ENCODE data around the gene SAMD4A. TPM values are rescaled to one million over a fixed set of nuclear protein-coding genes. Genes with fewer than 3 reads are reported as not detected.

Gene SAMD4A
- total RNA-seq, 1 experiment from 2014 or later: 9.6 TPM

GRCh38 chr14:54698966-54699530, 132.1 kb downstream of the SAMD4A start:
- no peak overlapping the region for H3K4me3 Mint-ChIP-seq
- Histone ChIP-seq H3K23me2 (ENCODE audit: insufficient read length, low read depth, low read length, poor library complexity, severe bottlenecking) (no peaks in the 10 kb centered on the region), H3K56ac (ENCODE audit: insufficient read length, low read depth, low read length) (no peak overlapping the region), H3K23ac (ENCODE audit: insufficient read length, low read depth, low read length) (no peak overlapping the region), H3K9me3 (ENCODE audit: control insufficient read depth, low read depth, low read length) (no peaks in the 10 kb centered on the region), H3K9ac (ENCODE audit: extremely low read depth, insufficient read length, low read length) (no peak overlapping the region), H4K5ac (ENCODE audit: insufficient read length, low read depth, low read length) (no peak overlapping the region), H2BK5ac (ENCODE audit: insufficient read length, low read length) (no peak overlapping the region), H3K27me3 (ENCODE audit: insufficient read depth, low read length) (no peaks in the 10 kb centered on the region), H2AFZ (ENCODE audit: low read length) (no peak overlapping the region), H2BK15ac (ENCODE audit: low read depth, low read length) (no peak overlapping the region), H2BK20ac (ENCODE audit: low read depth, low read length, poor library complexity, severe bottlenecking) (no peak overlapping the region), H3K14ac (ENCODE audit: insufficient read depth, low read length) (no peak overlapping the region), H4K91ac (ENCODE audit: insufficient read length, low read depth, low read length) (no peak overlapping the region), H2BK120ac (ENCODE audit: low read depth, low read length, poor library complexity, severe bottlenecking) (no peak overlapping the region), H4K8ac (replicated peaks; ENCODE audit: insufficient read length, low read depth, low read length) (no peak overlapping the region), H4K20me1 (ENCODE audit: control insufficient read depth, insufficient read depth, insufficient read length) (no peaks in the 10 kb centered on the region), H2BK12ac (ENCODE audit: insufficient read length, low read depth, low read length) (no peak overlapping the region), H3T11ph (ENCODE audit: low read length) (no peak overlapping the region), H3K27ac (ENCODE audit: insufficient read length, low read depth, low read length) (no peak overlapping the region), H3K4ac (ENCODE audit: low read depth, low read length) (no peak overlapping the region), H3K4me1 (ENCODE audit: insufficient read depth, low read length) (no peaks in the 10 kb centered on the region), H3K79me1 (ENCODE audit: insufficient read depth, low read depth, low read length, poor library complexity, severe bottlenecking) (no peaks in the 10 kb centered on the region), H3K18ac (ENCODE audit: insufficient read length, low read depth, low read length) (no peak overlapping the region), H2AK5ac (ENCODE audit: insufficient read length, low read length) (no peak overlapping the region), H3K79me2 (ENCODE audit: insufficient read depth, low read length) (no peaks in the 10 kb centered on the region), H3K4me2 (ENCODE audit: insufficient read depth, insufficient read length, low read length) (no peak overlapping the region)
- peak overlapping the region in 1 of 3 experiments; percentile 56; a peak in 1 of 7 replicates for H3K27ac Mint-ChIP-seq
- H3K4me1 Mint-ChIP-seq: peaks cover 6 to 7% of the 10 kb centered on the region in 2 experiments
- peaks cover 0 to 2% (median 0%) of the 10 kb centered on the region in 3 experiments; a peak in 1 of 7 replicates for H3K36me3 Mint-ChIP-seq (ENCODE audit: insufficient read depth in 1 of 3, low read depth in 3 of 3)
- no CpG with 5 or more reads among the region's 1 CpG for WGBS (ENCODE audit: extremely low coverage, insufficient read length, low lambda C conversion rate)
- no peak for TF ChIP-seq CTCF (conservative IDR thresholded peaks at IDR 0.05)
- no peaks in the 10 kb centered on the region for H3K27me3 Mint-ChIP-seq (ENCODE audit: low read depth)
- peak; percentile 38 for DNase-seq
- no peaks in the 10 kb centered on the region for H3K9me3 Mint-ChIP-seq
